ENCODE data around the gene ATP10A.

The ATP10A gene

DNA sequence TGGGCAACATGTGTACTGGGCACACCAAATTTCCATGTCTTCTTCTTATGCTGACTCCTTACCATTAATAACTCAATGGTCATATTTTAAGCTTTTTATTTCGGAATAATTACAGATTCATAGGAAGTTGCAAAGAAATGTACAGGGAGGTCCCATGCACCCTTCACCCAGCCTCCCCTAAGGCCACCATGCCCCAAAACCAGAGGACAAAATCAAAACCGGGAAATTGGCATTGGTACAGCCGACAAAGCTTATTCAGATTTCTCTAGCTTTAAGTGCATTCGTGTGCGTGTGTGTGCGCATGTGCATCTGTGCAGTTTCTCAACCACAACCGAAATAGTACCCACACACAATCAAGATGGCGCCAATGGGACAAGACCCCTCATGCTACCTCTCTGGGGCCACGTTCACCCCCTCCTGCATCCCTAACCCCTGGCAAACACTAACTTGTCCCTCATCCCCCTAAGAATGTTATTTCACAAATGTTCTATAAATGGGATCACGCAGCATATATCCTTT is 23.4 kb downstream of the ATP10A start:
- H3K9ac ChIP-seq = no peak overlapping the region
- no peaks in the 10 kb centered on the region for H3K27me3 ChIP-seq (ENCODE audit: control insufficient read depth, insufficient read depth, low read length)
- no peak for TF ChIP-seq CTCF (IDR thresholded peaks at IDR 0.05)
- H2AFZ ChIP-seq = no peak overlapping the region
- peaks cover 9% of the 10 kb centered on the region for H3K79me2 ChIP-seq
- H3K27ac ChIP-seq = no peak overlapping the region
- H3K36me3 ChIP-seq (ENCODE audit: control insufficient read depth, insufficient read depth, low read length) = no peaks in the 10 kb centered on the region
- H3K4me1 ChIP-seq = no peaks in the 10 kb centered on the region
- no peak overlapping the region for H3K4me2 ChIP-seq (ENCODE audit: low read length)
- no peak overlapping the region for H3K4me3 ChIP-seq (ENCODE audit: low read depth, low read length)
- no peaks in the 10 kb centered on the region for H3K9me3 ChIP-seq (ENCODE audit: control insufficient read depth, low read length)

GRCh38 chr15:25838871-25839195 is 24.3 kb downstream of the ATP10A start:
- no peak for TF ChIP-seq CTCF (IDR thresholded peaks at IDR 0.05)
- Histone ChIP-seq H2AFZ (no peak overlapping the region), H3K9me3 (ENCODE audit: control insufficient read depth, low read length) (no peaks in the 10 kb centered on the region), H3K4me1 (no peaks in the 10 kb centered on the region), H3K4me2 (ENCODE audit: low read length) (no peak overlapping the region), H3K36me3 (ENCODE audit: control insufficient read depth, insufficient read depth, low read length) (no peaks in the 10 kb centered on the region), H3K27me3 (ENCODE audit: control insufficient read depth, insufficient read depth, low read length) (no peaks in the 10 kb centered on the region), H3K9ac (no peak overlapping the region), H3K27ac (no peak overlapping the region), H3K4me3 (ENCODE audit: low read depth, low read length) (no peak overlapping the region), H3K79me2 (peaks cover 9% of the 10 kb centered on the region)

DNA sequence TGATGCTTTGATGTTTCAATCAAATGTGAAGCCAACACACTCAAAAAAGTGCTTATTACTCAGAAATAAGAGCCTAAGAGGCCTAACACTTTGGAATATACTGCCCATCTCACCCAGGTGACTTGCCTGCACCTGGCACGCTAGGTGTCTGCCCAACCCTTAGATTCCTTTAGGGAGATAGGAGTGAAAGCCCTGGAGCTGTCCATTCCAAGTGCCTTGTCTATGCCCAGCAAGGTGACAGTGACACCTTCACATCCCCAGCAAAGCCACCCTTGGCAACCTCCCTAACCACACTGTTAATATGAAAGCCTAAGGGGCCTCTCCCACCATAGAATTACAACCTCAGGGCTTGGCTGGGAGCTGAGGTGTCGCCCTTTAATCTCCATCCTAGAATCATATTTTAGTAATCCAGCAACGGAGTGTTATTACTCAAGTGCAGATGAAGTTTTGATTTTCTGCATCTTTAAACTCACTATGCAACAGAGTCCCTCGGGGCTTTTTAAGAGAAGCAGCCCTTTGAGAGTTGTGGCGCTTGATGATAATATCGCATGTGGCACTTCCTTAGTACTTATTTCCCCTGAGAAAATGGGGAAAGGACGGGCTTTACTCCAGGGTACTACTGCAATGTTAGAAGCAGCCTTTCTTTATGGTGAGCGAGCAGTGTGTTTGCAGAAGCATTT is 24.8 kb downstream of the ATP10A start:
- Histone ChIP-seq H3K27me3 (ENCODE audit: control insufficient read depth, insufficient read depth, low read length) (no peaks in the 10 kb centered on the region), H3K4me2 (ENCODE audit: low read length) (no peak overlapping the region), H3K9me3 (ENCODE audit: control insufficient read depth, low read length) (no peaks in the 10 kb centered on the region), H2AFZ (no peak overlapping the region), H3K36me3 (ENCODE audit: control insufficient read depth, insufficient read depth, low read length) (no peaks in the 10 kb centered on the region), H3K79me2 (peaks cover 9% of the 10 kb centered on the region), H3K4me3 (ENCODE audit: low read depth, low read length) (no peak overlapping the region), H3K9ac (no peak overlapping the region), H3K27ac (no peak overlapping the region), H3K4me1 (no peaks in the 10 kb centered on the region)
- no peak for TF ChIP-seq CTCF (IDR thresholded peaks at IDR 0.05)

DNA sequence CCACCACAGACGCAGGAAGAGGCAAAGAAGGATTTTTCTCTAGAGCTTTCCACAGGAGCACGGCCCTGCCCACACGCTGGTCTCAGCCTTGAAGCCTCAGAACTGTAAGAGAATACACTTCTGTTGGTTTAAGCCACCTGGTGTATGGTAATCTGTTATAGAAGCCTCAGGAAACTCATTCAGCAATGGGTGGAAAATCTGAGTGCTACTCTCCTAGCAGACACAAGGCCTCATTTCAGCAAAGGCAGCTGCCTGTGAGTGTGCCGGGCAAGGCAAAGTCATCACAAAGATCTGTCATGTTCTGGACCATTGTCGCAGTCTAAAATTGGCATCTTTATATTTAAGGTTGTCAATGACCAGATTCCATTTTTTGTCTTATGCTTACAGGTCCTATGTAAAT is 31.0 kb downstream of the ATP10A start:
- peaks cover 7% of the 10 kb centered on the region for H3K79me2 ChIP-seq
- TF ChIP-seq CTCF (IDR thresholded peaks at IDR 0.05) = no peak
- no peak overlapping the region for H3K27ac ChIP-seq
- H3K9ac ChIP-seq = no peak overlapping the region
- H3K4me3 ChIP-seq (ENCODE audit: low read depth, low read length) = no peak overlapping the region
- H2AFZ ChIP-seq = no peak overlapping the region
- H3K27me3 ChIP-seq (ENCODE audit: control insufficient read depth, insufficient read depth, low read length) = no peaks in the 10 kb centered on the region
- H3K9me3 ChIP-seq (ENCODE audit: control insufficient read depth, low read length) = no peaks in the 10 kb centered on the region
- no peak overlapping the region for H3K4me2 ChIP-seq (ENCODE audit: low read length)
- H3K36me3 ChIP-seq (ENCODE audit: control insufficient read depth, insufficient read depth, low read length) = no peaks in the 10 kb centered on the region
- H3K4me1 ChIP-seq = no peaks in the 10 kb centered on the region

GRCh38 chr15:25830844-25831451 is 32.2 kb downstream of the ATP10A start:
- Histone ChIP-seq H3K79me2 (peaks cover 5% of the 10 kb centered on the region), H3K27me3 (ENCODE audit: control insufficient read depth, insufficient read depth, low read length) (no peaks in the 10 kb centered on the region), H3K4me3 (ENCODE audit: low read depth, low read length) (no peak overlapping the region), H3K27ac (no peak overlapping the region), H3K4me2 (ENCODE audit: low read length) (no peak overlapping the region), H2AFZ (no peak overlapping the region), H3K4me1 (no peaks in the 10 kb centered on the region), H3K9me3 (ENCODE audit: control insufficient read depth, low read length) (no peaks in the 10 kb centered on the region), H3K36me3 (ENCODE audit: control insufficient read depth, insufficient read depth, low read length) (no peaks in the 10 kb centered on the region), H3K9ac (no peak overlapping the region)
- no peak for TF ChIP-seq CTCF (IDR thresholded peaks at IDR 0.05)
